HL-60 (cell line): ENCODE data around the gene PLXNA2.

Source experiments
- DNase-seq, 2 experiments: peaks; one replicate each; pipeline ENCODE4 v3.0.0-alpha.2; 2010 to 2020; ENCODE audit warnings: low read depth in 1 of 2, low spot score in 1 of 2
- H3K27ac ChIP-seq: fragments of 250-450 bp; sonication (Bioruptor Pico); replicated peaks from 2 replicates; pipeline ENCODE4 v1.5.1; 2020; ENCODE audit warnings: mild to moderate bottlenecking, moderate library complexity
- H3K27me3 ChIP-seq: fragments of 250-450 bp; sonication (Bioruptor Pico); 2 replicates; pipeline ENCODE4 v1.5.1; 2021; ENCODE audit warnings: mild to moderate bottlenecking, moderate library complexity; ENCODE audit not compliant: insufficient read depth, poor library complexity, severe bottlenecking
- H3K4me3 ChIP-seq: replicated peaks from 2 replicates; pipeline ENCODE4 v1.5.1; 2011; ENCODE audit warnings: mild to moderate bottlenecking, control low read depth, low read length; ENCODE audit not compliant: insufficient read depth
- GABPA ChIP-seq: IDR thresholded peaks from 2 replicates; pipeline ENCODE4 v1.6.1; 2012; ENCODE audit warnings: low read depth
- POLR2AphosphoS5 ChIP-seq: IDR thresholded peaks from 2 replicates; pipeline ENCODE4 v1.6.1; 2012; ENCODE audit warnings: low read depth
- SPI1 ChIP-seq: IDR thresholded peaks from 2 replicates; pipeline ENCODE4 v1.6.1; 2012; ENCODE audit warnings: low read depth, mild to moderate bottlenecking, borderline replicate concordance
- TF ChIP-seq, protein P1 (sequence below): IDR thresholded peaks from 2 replicates; pipeline ENCODE4 v1.6.1; 2012; ENCODE audit warnings: low read depth; ENCODE audit not compliant: insufficient replicate concordance
- TF ChIP-seq, protein P2 (sequence below): IDR thresholded peaks from one replicate; pipeline ENCODE4 v1.5.1; 2011; ENCODE audit warnings: low read length, control low read depth, inconsistent platforms; ENCODE audit not compliant: insufficient read depth

Gene PLXNA2

DNA sequence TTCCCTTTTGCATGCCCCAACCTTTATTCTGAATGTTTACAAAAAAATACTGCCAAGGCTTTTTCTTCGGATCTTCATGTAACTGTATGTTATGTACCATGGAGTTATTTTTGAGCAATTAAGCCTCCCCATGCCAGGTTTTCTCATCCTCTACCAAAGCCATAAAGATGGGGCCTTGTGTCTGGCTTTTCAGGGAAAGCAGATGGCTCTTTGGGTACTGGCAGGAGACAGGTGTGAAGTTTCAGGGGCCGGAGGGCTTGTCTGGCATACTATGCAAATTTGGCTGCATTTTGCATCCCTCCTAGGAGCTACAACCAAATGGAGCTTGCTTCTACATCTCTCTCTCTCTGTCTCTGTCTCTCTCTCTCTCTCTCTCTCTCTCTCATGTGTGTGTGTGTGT lies 28.1 kb upstream of the PLXNA2 start:
- no peak for TF ChIP-seq GABPA
- TF ChIP-seq, protein P1, sequence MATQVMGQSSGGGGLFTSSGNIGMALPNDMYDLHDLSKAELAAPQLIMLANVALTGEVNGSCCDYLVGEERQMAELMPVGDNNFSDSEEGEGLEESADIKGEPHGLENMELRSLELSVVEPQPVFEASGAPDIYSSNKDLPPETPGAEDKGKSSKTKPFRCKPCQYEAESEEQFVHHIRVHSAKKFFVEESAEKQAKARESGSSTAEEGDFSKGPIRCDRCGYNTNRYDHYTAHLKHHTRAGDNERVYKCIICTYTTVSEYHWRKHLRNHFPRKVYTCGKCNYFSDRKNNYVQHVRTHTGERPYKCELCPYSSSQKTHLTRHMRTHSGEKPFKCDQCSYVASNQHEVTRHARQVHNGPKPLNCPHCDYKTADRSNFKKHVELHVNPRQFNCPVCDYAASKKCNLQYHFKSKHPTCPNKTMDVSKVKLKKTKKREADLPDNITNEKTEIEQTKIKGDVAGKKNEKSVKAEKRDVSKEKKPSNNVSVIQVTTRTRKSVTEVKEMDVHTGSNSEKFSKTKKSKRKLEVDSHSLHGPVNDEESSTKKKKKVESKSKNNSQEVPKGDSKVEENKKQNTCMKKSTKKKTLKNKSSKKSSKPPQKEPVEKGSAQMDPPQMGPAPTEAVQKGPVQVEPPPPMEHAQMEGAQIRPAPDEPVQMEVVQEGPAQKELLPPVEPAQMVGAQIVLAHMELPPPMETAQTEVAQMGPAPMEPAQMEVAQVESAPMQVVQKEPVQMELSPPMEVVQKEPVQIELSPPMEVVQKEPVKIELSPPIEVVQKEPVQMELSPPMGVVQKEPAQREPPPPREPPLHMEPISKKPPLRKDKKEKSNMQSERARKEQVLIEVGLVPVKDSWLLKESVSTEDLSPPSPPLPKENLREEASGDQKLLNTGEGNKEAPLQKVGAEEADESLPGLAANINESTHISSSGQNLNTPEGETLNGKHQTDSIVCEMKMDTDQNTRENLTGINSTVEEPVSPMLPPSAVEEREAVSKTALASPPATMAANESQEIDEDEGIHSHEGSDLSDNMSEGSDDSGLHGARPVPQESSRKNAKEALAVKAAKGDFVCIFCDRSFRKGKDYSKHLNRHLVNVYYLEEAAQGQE = no peak
- no peak for TF ChIP-seq POLR2AphosphoS5
- TF ChIP-seq, protein P2, sequence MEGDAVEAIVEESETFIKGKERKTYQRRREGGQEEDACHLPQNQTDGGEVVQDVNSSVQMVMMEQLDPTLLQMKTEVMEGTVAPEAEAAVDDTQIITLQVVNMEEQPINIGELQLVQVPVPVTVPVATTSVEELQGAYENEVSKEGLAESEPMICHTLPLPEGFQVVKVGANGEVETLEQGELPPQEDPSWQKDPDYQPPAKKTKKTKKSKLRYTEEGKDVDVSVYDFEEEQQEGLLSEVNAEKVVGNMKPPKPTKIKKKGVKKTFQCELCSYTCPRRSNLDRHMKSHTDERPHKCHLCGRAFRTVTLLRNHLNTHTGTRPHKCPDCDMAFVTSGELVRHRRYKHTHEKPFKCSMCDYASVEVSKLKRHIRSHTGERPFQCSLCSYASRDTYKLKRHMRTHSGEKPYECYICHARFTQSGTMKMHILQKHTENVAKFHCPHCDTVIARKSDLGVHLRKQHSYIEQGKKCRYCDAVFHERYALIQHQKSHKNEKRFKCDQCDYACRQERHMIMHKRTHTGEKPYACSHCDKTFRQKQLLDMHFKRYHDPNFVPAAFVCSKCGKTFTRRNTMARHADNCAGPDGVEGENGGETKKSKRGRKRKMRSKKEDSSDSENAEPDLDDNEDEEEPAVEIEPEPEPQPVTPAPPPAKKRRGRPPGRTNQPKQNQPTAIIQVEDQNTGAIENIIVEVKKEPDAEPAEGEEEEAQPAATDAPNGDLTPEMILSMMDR = no peak
- no peak for TF ChIP-seq SPI1
- DNase-seq = no peak
- Histone ChIP-seq H3K27me3 (peaks cover 7% of the 10 kb centered on the region), H3K4me3 (no peak overlapping the region), H3K27ac (no peak overlapping the region)

- Histone ChIP-seq H3K27me3 (peaks cover 7% of the 10 kb centered on the region), H3K4me3 (no peak overlapping the region), H3K27ac (no peak overlapping the region)
- TF ChIP-seq GABPA = no peak
- TF ChIP-seq POLR2AphosphoS5 = no peak
- TF ChIP-seq SPI1 = no peak
- TF ChIP-seq, protein P1 = no peak
- TF ChIP-seq, protein P2 = no peak
- DNase-seq = no peak
These were observed 27.1 kb upstream of the PLXNA2 start for GRCh38 chr1:208271236-208271635.

- no peak for DNase-seq
- Histone ChIP-seq H3K27ac (no peak overlapping the region), H3K4me3 (no peak overlapping the region), H3K27me3 (peaks cover 7% of the 10 kb centered on the region)
- TF ChIP-seq GABPA (no peak), SPI1 (no peak), POLR2AphosphoS5 (no peak)
- TF ChIP-seq, protein P1 = no peak
- TF ChIP-seq, protein P2 = no peak
These were observed 26.5 kb upstream of the PLXNA2 start for GRCh38 chr1:208270651-208271141.
